HEK293T (cell line): ENCODE results near the gene SPECC1L.

ENCODE experiments used
- CTCF ChIA-PET: fragments of 350-600 bp; formaldehyde crosslinking; extraction: SDS; loops from one replicate; lab custom pipeline; 2021; ENCODE audit warnings: antibody characterized with exemption, inconsistent platforms; lab: Yijun Ruan, JAX
- POLR2A ChIA-PET: fragments of 350-600 bp; formaldehyde crosslinking; extraction: SDS; loops from one replicate; lab custom pipeline; 2020; ENCODE audit warnings: antibody characterized with exemption, inconsistent platforms; lab: Yijun Ruan, JAX
- DNase-seq: peaks from one replicate; pipeline ENCODE4 v3.0.0; 2012; ENCODE audit warnings: mixed read lengths; ENCODE audit errors: extremely low spot score
- ARNT ChIP-seq: fragments of 450-650 bp; IDR thresholded peaks from 2 replicates; pipeline ENCODE4 v1.6.1; 2017; ENCODE audit warnings: mild to moderate bottlenecking
- BHLHE40 ChIP-seq: fragments of 450-650 bp; IDR thresholded peaks from 2 replicates; pipeline ENCODE4 v1.6.1; 2016; ENCODE audit warnings: mild to moderate bottlenecking, moderate library complexity, borderline replicate concordance
- CTBP1 ChIP-seq: fragments of 450-650 bp; IDR thresholded peaks from 2 replicates; pipeline ENCODE4 v1.6.1; 2016; ENCODE audit warnings: borderline replicate concordance
- ELF4 ChIP-seq: fragments of 450-650 bp; IDR thresholded peaks from 2 replicates; pipeline ENCODE4 v1.6.1; 2017; ENCODE audit warnings: antibody characterized with exemption
- FOXA1 ChIP-seq: fragments of 450-650 bp; IDR thresholded peaks from 2 replicates; pipeline ENCODE4 v1.6.1; 2016; ENCODE audit warnings: mild to moderate bottlenecking
- FOXK2 ChIP-seq: fragments of 450-650 bp; IDR thresholded peaks from 2 replicates; pipeline ENCODE4 v1.6.1; 2016; ENCODE audit warnings: mild to moderate bottlenecking
- FOXM1 ChIP-seq: fragments of 450-650 bp; IDR thresholded peaks from 2 replicates; pipeline ENCODE4 v1.6.1; 2017; ENCODE audit warnings: mild to moderate bottlenecking, borderline replicate concordance
- HDGF ChIP-seq: fragments of 450-650 bp; IDR thresholded peaks from 2 replicates; pipeline ENCODE4 v1.6.1; 2017; ENCODE audit warnings: antibody characterized with exemption, borderline replicate concordance
- L3MBTL2 ChIP-seq: fragments of 450-650 bp; conservative IDR thresholded peaks from 2 replicates; pipeline ENCODE4 v1.6.1; 2016; ENCODE audit warnings: mild to moderate bottlenecking
- LEF1 ChIP-seq: fragments of 450-650 bp; IDR thresholded peaks from 2 replicates; pipeline ENCODE4 v1.6.1; 2017; ENCODE audit warnings: mild to moderate bottlenecking, borderline replicate concordance
- NFRKB ChIP-seq: fragments of 450-650 bp; IDR thresholded peaks from 2 replicates; pipeline ENCODE4 v1.6.1; 2016; ENCODE audit warnings: mild to moderate bottlenecking, moderate library complexity
- SP1 ChIP-seq: fragments of 450-650 bp; IDR thresholded peaks from 2 replicates; pipeline ENCODE4 v1.6.1; 2017
- SUZ12 ChIP-seq: fragments of 450-650 bp; IDR thresholded peaks from 2 replicates; pipeline ENCODE4 v1.6.1; 2016; ENCODE audit warnings: mild to moderate bottlenecking
- TARDBP ChIP-seq: fragments of 450-650 bp; IDR thresholded peaks from 2 replicates; pipeline ENCODE4 v1.6.1; 2016
- ZNF384 ChIP-seq: fragments of 450-650 bp; IDR thresholded peaks from 2 replicates; pipeline ENCODE4 v1.6.1; 2016
- TF ChIP-seq, protein P1 (sequence below): fragments of 450-650 bp; IDR thresholded peaks from 2 replicates; pipeline ENCODE4 v1.6.1; 2016

The SPECC1L gene

DNA sequence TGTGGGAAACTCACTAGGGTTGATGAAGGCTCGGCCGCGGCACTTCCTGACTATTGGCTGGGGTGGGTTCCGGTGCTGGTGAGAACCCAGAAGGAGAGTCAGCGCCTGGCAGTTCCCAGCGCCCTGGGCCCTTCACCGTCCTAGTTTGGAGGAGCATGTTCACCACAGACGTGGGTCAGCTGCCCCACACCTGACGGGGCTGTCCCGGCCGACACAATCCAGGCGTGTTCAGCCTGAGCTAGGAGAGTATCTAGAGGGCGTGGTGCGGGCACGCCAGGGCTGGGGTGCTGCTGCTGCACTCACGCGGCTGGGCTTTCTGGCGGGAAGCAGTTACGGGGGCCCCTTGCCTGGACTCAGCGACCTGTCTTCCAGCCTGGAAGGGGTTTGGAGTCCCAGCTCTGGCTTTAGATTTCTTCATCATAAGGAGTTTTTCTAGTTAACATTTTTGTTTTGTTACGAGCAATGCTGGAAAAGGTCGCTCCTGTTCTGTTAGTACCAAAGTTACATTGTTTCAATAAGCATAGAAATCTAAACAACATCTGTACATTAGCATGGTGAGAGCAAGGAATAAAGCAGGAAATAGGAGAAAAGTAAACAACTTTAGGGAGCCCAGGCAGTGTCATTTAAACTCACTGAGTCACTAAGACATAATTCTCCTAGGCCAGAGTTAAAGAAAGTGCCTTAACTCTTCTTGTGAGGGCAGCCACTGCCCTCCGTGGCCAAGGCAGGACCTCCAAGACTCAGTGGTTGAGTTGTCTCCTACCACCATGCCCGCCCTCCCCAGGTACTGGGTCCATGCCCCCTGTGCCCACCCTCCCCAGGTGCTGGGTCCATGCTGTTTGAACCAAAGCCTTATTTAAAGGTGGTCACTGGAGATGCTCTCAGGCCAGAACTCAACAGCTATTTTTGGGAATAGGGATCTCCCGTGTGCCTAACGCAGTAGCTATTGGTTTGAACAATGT lies 144.6 kb downstream of the SPECC1L start:
- no peak for DNase-seq
- TF ChIP-seq TARDBP = no peak
- TF ChIP-seq ELF4 = no peak
- TF ChIP-seq, protein P1, sequence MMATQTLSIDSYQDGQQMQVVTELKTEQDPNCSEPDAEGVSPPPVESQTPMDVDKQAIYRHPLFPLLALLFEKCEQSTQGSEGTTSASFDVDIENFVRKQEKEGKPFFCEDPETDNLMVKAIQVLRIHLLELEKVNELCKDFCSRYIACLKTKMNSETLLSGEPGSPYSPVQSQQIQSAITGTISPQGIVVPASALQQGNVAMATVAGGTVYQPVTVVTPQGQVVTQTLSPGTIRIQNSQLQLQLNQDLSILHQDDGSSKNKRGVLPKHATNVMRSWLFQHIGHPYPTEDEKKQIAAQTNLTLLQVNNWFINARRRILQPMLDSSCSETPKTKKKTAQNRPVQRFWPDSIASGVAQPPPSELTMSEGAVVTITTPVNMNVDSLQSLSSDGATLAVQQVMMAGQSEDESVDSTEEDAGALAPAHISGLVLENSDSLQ = no peak
- no peak for TF ChIP-seq SUZ12
- no peak for TF ChIP-seq ZNF384
- TF ChIP-seq CTBP1 = no peak
- no peak for TF ChIP-seq SP1
- no peak for TF ChIP-seq LEF1
- no peak for TF ChIP-seq ARNT
- TF ChIP-seq FOXM1 = no peak
- TF ChIP-seq L3MBTL2 = no peak
- no peak for TF ChIP-seq HDGF
- TF ChIP-seq FOXK2 = no peak
- TF ChIP-seq NFRKB = no peak
- TF ChIP-seq FOXA1 = no peak
- TF ChIP-seq BHLHE40 = no peak
- CTCF ChIA-PET = interaction anchor here (1.3 kb wide), 1 partner anchor 107 kb away, joined by 4 read pairs; no protein-coding TSS in a partner anchor
- POLR2A ChIA-PET = no interaction called here

DNA sequence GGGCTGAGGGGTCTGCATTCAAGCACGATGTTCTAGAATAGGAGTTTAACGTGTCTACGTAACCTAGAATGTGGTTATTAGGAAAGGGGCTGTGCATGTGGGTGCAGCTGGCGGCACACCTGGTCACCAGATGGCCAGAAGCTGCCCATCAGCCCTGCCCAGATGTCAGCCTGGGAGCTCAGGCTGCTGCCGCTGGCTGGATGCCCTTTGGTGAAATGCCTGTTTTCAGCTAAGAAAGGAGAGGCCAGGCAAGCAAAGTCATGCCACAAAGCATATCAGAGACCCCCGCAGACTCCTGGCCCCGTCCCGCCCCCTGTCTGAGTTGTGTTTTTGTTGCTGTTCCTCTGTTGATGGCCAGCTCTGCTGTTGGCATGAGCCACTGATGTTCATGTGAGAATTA lies 145.5 kb downstream of the SPECC1L start:
- DNase-seq = no peak
- ChIA-PET POLR2A (no interaction called here), CTCF (interaction anchor here (1.3 kb wide), 1 partner anchor 106 kb away, joined by 4 read pairs; no protein-coding TSS in a partner anchor)
- TF ChIP-seq SUZ12 = no peak
- TF ChIP-seq BHLHE40 = no peak
- TF ChIP-seq ZNF384 = no peak
- no peak for TF ChIP-seq L3MBTL2
- TF ChIP-seq, protein P1 = no peak
- no peak for TF ChIP-seq FOXM1
- TF ChIP-seq TARDBP = no peak
- TF ChIP-seq ELF4 = no peak
- TF ChIP-seq NFRKB = no peak
- TF ChIP-seq LEF1 = no peak

DNA sequence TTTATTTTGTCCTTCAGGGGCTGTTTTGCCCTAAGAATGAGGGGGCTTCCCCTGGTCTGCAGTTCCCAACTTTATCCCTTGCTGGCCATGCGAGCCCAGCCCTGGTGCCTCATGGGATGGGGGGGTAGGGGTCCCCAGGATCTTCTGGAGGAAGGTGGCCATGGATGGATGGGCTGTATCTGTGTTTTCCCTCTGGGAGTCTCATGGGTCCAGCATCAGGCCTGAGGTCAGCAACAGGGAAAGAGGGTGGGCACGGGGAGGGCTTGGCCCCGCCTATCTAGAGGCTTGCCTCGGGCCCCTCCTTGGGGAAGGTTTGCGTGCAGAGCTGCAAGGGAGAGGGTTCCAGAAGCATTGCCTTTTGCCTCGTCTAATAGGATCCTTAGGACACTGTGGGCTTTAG lies 146.0 kb downstream of the SPECC1L start:
- POLR2A ChIA-PET = no interaction called here
- no peak for DNase-seq
- CTCF ChIA-PET = interaction anchor here (1.3 kb wide), 1 partner anchor 106 kb away, joined by 4 read pairs; no protein-coding TSS in a partner anchor
- TF ChIP-seq CTBP1 (no peak), ELF4 (no peak), ZNF384 (no peak), SP1 (no peak), FOXK2 (no peak), SUZ12 (no peak), NFRKB (no peak), FOXM1 (no peak), L3MBTL2 (no peak), LEF1 (no peak), HDGF (no peak), ARNT (no peak), TARDBP (no peak), BHLHE40 (no peak)
- TF ChIP-seq, protein P1 = no peak

DNA sequence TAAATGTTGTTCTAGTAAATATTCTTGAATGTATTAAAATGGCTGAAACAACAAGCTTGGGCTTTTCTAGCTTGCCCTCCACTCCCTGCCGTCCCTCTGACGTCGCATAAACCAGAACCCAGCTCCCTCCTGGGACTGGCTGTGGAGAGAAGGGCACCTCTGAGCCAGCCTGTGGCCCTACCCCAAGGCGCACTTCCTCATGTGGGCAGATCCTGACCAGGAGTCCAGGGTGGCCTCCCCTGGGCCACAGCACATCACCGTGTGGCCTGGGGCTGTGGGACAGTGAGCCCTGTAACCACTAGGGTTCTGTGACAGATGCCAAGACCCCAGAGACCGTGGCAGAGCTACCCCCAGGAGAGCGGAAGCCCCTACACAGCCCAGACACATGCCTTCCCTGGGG lies 146.6 kb downstream of the SPECC1L start:
- DNase-seq = no peak
- ChIA-PET POLR2A (no interaction called here), CTCF (interaction anchor here (0.6 kb wide), 1 partner anchor 671 kb away, joined by 3 read pairs; no protein-coding TSS in a partner anchor)
- no peak for TF ChIP-seq ELF4
- TF ChIP-seq L3MBTL2 = no peak
- no peak for TF ChIP-seq NFRKB
- no peak for TF ChIP-seq CTBP1
- TF ChIP-seq SUZ12 = no peak
- TF ChIP-seq FOXM1 = no peak
- TF ChIP-seq LEF1 = no peak
- TF ChIP-seq FOXK2 = no peak
- TF ChIP-seq ZNF384 = no peak
- no peak for TF ChIP-seq TARDBP
- no peak for TF ChIP-seq BHLHE40
- no peak for TF ChIP-seq ARNT
- TF ChIP-seq FOXA1 = no peak
- no peak for TF ChIP-seq SP1
- TF ChIP-seq, protein P1 = no peak

DNA sequence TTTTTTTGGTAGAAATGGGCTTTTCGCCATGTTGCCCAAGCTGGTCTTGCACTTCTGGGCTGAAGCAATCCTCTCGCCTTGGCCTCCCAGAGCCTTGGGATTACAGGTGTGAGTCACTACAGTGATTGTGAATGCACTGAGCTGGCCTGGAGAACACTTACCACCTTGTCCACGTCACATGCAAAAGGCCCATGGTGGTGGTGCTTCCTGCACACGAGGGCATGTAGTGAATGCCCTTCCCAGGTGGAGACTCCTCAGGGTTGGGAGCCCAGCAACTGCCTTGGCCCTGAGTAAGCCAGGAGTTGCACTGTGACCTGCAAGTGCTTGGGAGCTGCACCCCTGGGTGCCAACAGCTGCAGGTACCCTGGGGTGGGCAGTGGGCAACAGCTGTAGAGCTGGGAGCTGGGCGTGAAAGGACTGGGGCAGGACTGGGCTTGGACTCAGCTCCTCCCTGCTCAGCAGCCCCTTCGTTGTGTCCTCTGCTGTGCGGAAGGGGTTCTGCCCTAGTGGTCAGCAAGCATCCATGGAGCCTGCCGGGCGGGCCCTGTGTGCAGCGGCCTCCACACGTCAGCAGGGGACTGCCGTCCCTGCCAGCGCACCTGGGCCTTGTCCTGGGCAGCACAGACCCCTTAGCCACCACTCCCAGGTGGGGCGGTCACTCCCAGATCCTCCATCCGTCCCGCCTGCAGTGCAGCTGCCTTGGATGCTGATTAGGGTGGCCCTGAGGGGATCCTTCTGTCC lies 147.4 kb downstream of the SPECC1L start:
- ChIA-PET CTCF (no interaction called here), POLR2A (no interaction called here)
- TF ChIP-seq ZNF384 (no peak), TARDBP (no peak), SUZ12 (no peak), ARNT (no peak), ELF4 (no peak), LEF1 (no peak), BHLHE40 (no peak), FOXA1 (no peak)
- TF ChIP-seq, protein P1 = no peak
- DNase-seq = no peak
